Lung microvascular endothelial cell (primary cell): ENCODE measurements around the gene ALG12. TPM values are rescaled to one million over a fixed set of nuclear protein-coding genes. Genes with fewer than 3 reads are reported as not detected.

ENCODE experiments used
- DNase-seq, 2 donors: peaks; one replicate each; pipeline versions ENCODE4 v3.0.0 to v3.0.0-alpha.2; 2010; ENCODE audit warnings: low read depth in 2 of 2
- total RNA-seq: library from RNA; depleted of rRNA; stranded (reverse); fragments of >200 nt; gene quantifications from 2 replicates; pipeline ENCODE4 v1.2.1, GENCODE V29; 2014

Gene ALG12
- total RNA-seq, 1 donor from 2014 or later, result 13.5 TPM

DNA sequence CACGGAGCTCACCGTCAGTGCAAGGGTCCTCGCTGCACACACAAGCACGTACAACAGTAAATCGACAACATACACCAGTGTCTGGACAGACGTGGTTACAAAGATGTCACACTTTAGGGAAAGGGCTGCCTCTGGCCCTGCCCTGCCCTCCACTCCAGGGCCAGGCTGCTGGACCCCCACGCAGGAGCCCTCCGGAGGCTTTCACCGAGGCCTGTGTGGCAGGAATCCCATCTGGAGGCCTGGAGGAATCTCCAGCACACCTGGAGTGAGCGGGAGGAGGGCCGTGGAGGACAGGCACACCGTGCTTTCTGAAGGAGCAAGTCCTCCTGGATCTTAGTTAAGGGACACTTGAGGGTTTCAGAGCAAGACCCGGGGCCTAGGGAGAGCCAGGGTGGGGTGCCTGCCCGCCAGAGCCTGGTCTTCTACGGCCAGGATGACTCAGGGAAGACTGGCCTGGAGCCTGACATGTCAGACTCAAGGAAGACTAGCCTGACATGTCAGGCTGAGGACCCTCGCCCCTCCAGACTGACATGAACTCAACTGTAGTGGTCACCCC lies 40.2 kb upstream of the ALG12 start:
- no peak for DNase-seq

DNA sequence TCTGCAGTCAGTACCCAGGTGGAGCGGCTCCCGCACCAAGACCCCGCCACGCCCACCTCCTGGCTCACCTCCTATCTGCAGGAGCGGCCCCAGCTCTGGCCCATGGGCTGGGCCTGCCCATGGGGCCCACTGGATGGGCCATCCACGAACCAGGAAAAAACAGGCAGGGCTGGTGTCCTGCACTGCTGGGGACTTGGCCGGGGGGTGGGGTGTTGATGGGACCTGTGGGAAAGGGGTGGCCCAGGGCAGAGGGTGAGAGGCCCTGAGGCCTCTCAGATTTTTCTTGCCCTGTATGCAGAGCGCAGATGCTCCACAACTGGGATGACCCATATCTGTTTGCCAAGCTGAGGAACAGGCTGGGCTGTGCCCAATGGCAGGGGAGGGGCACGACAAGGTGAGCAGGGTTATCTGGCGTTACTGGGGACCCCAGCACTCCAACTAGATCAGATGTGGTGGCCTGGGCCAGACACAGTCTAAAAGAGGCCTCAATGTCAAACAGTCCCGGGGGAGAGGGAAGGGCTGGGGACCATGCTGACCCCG lies 39.7 kb upstream of the ALG12 start:
- DNase-seq, result no peak

DNA sequence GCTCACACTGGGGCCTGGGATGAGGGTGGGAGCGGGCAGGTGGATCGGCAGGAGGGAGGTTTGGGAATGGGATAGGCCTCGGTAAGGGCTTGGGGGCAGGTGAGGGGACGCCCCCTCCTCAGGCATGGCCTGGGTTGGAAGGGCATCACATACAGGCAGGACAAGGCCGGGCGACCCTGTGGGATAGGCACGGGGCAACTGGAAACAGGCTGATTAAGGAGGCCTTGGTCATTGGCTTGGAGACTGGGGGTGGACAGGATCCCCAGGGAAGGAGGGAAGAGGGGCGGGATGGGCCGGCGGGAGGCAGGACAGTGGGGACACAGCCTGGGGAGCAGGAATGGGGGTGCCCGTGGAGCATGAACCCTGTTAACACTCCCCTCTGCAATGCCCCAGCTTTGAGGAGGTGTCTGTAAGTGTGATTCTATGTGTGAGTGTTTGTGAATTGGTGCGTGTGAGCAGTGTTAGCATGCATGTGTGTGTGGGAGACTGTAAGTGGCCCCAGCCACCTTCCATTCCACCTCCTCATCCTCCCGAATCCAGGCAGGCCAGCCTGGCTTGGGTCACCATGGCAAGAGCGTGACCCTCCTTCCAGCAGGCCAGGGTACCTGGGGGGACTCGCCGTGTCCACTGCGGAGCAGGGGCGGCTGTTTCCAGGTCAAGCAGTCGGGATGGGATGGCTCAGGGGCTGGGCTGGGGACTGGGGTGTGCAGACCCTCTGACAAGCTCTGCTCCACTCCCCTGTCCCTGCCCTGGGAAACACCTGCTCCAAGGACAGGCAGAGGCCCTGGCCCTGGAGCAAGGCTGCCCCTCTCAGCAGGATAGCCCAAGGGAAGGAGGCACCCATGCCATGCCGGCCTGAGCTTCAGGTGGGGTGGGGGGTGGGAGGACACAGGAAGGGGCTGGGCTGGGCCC lies 38.9 kb upstream of the ALG12 start:
- no peak for DNase-seq

DNA sequence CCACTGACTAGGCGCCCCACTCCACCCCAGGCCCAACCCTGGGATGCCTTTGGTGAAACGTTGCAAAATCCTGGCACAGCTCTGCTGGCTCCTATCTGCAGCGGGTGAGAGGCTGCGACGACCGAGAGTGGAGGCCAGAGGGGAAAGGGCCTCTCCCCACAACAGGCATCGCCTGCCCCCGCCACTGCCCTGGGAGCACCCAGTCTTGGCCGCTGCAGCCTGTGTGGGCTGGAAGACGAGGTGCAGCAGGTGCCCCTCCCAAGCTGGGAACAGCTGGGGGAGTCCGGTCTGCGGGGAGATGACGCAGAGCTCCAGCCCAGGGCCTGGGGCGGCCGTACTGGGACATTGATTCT lies 38.2 kb upstream of the ALG12 start:
- DNase-seq, result no peak

DNA sequence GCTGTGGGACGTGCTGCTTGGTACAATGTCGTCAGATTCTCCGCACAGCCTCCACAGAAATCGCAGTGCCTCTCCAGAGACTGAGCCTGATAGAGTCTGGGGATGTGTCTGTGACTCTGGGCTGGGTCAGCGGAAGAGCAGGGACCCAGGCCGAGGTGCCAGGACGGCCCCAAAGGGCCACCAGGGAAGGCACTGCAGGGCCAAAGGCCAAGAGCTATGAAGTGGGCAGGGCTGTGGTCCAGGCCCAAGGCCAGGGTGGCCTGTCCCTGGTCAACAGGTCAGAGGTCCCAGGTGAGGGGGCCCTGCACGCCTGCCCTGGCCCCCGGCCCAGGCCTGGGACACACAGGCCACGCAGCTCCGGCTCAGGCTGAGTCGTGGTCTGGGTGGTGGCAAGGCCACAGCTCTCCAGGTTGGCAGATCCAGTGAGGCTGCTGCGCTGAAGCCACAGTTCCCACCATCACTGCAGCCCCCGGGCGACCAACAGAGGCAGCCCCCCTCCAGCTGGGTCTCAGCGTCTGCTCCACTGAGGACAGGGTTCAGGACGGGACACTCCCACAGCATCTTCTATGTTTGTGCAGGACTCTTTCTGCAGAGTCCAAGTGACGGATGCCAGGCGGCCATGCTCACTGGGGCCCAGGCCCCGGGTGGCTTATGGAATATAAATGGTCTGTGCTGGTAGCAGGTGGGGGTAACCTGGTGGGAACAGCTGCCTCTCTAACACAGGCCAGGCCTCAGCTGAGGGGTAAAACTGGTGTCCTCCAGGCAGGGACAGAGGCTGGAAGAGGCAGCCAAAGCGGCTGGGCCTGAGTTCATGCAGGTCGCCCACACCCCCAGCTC lies 37.6 kb upstream of the ALG12 start:
- no peak for DNase-seq

- DNase-seq, result no peak
Observed at GRCh38 chr22:49954991-49955580, 36.8 kb upstream of the ALG12 start.

- DNase-seq, result no peak
Observed at GRCh38 chr22:49954354-49954753, 36.1 kb upstream of the ALG12 start.

- DNase-seq, result no peak
Observed at GRCh38 chr22:49953680-49954344, 35.6 kb upstream of the ALG12 start.

DNA sequence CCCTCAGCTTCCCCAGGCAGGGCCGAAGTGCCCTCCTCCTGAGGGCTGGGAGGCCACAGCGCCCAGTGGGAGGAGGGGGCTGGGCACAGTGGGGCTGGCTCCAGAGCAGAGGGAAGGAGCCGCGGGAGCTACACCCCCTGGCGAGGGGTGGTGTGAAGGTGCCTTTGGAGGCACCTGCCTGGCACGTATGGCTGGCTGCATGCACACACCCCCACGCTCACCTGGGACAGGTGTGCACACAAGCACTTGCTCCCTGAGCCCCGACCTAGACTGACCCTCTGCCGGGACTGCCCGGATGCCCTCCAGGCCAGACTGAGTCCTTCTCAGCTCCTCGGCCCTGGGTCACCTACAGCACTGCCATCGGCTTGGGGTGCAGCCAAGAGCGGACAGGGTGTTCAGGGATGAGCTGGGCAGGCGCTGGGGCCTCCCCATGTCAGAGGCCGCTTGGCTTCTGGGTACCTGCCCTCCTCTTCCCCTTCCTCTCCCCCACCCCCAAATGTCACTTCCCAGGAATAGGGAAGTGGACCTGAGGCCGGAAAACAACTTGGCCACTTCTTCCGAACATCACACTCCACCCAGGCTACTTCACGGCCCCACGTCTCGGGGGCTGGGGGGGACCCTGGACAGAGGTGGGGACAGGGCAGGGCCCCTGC lies 34.9 kb upstream of the ALG12 start:
- no peak for DNase-seq

GRCh38 chr22:49951986-49952896 lies 34.0 kb upstream of the ALG12 start:
- DNase-seq, result peak; percentile 31 to 33

GRCh38 chr22:49951678-49951985 lies 33.4 kb upstream of the ALG12 start:
- DNase-seq, result no peak

GRCh38 chr22:49951000-49951677 lies 32.9 kb upstream of the ALG12 start:
- no peak for DNase-seq

GRCh38 chr22:49950396-49950994 lies 32.3 kb upstream of the ALG12 start:
- DNase-seq, result no peak

DNA sequence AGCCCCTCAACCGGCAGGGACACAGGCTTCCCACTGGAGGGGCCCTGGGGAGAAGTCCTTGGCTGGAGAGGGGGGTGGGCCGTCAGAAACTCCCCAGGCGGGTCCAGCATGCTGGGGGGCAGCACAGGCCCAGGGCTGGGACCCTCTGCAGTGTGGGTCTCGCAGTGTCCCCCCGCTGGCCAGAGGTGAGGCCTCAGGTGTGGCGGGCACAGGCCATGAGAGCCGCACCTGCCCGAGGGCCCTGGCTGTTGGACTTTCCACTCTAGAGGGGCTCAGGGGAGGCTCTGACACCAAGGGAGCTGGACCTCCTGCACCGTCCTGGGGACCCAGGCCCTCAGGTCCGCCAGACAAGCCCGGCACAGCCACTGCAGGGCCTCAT lies 31.7 kb upstream of the ALG12 start:
- no peak for DNase-seq

DNA sequence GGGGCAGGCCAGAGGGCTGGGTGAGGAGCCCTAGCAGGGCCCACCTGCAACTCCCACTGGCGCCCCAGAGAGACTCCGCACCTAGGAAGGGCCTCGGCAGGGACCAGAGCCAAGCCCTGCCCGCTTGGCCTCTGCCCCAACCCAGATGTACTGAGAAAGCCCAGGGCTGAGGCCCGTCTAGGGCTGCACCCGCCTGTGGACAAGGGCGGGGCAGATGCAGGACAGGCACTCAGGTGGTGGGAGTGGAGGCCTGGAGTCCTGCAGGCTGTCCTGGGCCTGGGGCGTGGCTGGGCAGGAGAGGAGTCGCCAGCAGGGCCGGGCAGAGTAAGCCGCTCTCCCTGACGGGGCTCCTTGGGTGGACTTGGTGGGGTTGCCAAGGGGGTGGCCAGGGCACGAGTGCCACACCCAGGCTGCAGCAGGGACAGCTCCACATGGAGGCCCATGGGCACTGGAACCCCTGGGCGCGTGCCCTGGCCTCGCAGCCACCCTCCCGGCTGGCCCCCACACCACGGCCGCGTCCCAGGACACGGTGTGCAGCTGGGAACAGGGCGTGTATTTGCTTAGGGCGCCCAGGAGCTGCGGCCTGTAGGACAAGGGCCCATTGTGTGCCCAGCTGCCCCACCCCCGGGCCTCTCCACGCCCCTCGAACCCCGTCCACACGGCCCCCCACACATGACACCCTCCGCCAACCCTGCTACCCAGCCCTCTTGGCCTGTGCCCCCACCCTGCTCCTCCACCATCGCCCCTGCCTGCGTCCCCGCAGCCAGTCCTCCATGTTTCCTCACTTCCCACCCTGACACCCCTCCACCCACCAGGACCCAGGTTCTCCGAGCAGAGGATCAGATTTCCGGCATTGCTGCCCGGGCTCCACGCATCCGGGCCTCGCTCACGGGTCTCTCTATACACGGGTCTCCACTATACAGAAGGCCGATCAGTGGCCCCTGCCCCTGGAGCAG lies 31.0 kb upstream of the ALG12 start:
- DNase-seq, result no peak

DNA sequence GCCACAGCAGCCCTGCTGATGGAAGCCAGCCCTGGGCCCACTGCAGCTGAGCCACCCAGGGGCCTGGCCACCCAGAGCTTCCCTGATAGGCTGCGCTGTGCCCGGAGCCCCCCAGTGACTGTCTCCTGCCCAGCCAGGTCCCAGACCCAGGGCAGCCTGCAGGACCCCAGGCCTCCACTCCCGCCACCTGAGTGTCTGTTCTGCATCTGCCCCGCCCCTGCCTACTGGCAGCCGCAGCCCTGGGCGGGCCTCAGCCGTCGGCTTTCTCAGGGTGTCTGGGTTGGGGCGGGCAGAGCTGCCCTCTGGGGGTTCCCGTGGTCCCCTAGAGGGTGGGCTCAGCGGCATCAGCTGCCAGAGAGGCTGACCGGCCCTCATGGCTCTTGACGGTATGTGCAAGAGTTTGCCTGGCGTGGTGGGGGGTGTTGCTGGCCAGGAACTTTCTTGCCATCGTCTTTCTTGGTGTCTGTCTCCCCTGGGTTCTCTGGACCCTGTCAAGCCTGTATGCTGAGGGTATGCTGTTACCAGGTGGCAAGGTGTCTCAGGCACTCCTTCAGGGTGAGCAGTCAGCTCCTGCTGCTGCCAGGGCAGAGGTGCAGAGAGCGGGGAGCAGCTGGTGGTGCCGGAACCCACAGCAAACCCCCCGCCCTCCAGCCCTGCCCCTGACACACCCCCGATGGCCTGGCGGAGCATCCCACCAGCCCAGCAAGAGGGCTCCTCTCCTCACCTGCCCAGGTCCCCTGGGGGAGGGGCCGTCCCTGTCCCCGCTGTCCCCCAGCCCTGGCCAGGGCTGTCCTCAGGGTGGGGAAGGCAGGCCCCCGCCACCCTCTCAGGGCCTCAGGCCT lies 30.1 kb upstream of the ALG12 start:
- no peak for DNase-seq

GRCh38 chr22:49947296-49947622 lies 29.0 kb upstream of the ALG12 start:
- DNase-seq, result no peak
